Fibroblast of lung (primary cell): ENCODE measurements around the gene TBL1XR1. TPM values are rescaled to one million over a fixed set of nuclear protein-coding genes. Genes with fewer than 3 reads are reported as not detected.
"Not testable (repeated sequence)": the region's sequence is repeated elsewhere in the genome, so short reads cannot be mapped to it uniquely, and the experiment has no call there.

Experiments used
- DNase-seq, 2 donors: peaks; one replicate each; pipeline versions ENCODE4 v3.0.0 to v3.0.0-alpha.2; 2010; ENCODE audit warnings: low read depth in 2 of 2
- H2AFZ ChIP-seq: 2 replicates; pipeline ENCODE4 v1.5.1; 2012; ENCODE audit warnings: low read length, control low read depth, inconsistent platforms
- H3K27ac ChIP-seq: 2 replicates; pipeline ENCODE4 v1.5.1; 2011; ENCODE audit warnings: low read length, control low read depth; ENCODE audit not compliant: insufficient read depth
- H3K27me3 ChIP-seq: 2 replicates; pipeline ENCODE4 v1.5.1; 2011; ENCODE audit warnings: mild to moderate bottlenecking, low read length; ENCODE audit not compliant: control insufficient read depth, insufficient read depth
- H3K36me3 ChIP-seq: 2 replicates; pipeline ENCODE4 v1.5.1; 2011; ENCODE audit warnings: low read length; ENCODE audit not compliant: control insufficient read depth, insufficient read depth
- H3K4me1 ChIP-seq: 2 replicates; pipeline ENCODE4 v1.5.1; 2011; ENCODE audit warnings: low read length; ENCODE audit not compliant: control insufficient read depth, insufficient read depth; ENCODE audit errors: extremely low read depth
- H3K4me2 ChIP-seq: 2 replicates; pipeline ENCODE4 v1.5.1; 2011; ENCODE audit warnings: low read length, control low read depth; ENCODE audit not compliant: insufficient read depth; ENCODE audit errors: extremely low read depth
- H3K4me3 ChIP-seq, 4 experiments: fragments of 200-600 bp in 1 of 4; sonication (generic) in 1 of 4; replicated peaks in 1 of 4; 2 replicates each; pipeline ENCODE4 v1.5.1; 2011 to 2016; ENCODE audit warnings: low read length in 4 of 4, low read depth in 3 of 4, mild to moderate bottlenecking in 3 of 4, control low read depth in 2 of 4, inconsistent platforms in 1 of 4, mixed read lengths in 1 of 4; ENCODE audit not compliant: insufficient read depth in 1 of 4; ENCODE audit errors: control extremely low read depth in 1 of 4
- H3K79me2 ChIP-seq: 2 replicates; pipeline ENCODE4 v1.5.1; 2012; ENCODE audit warnings: mild to moderate bottlenecking, low read length, inconsistent platforms; ENCODE audit not compliant: control insufficient read depth, insufficient read depth
- H3K9ac ChIP-seq: 2 replicates; pipeline ENCODE4 v1.5.1; 2011; ENCODE audit warnings: mild to moderate bottlenecking, low read length, control low read depth; ENCODE audit not compliant: insufficient read depth
- H3K9me3 ChIP-seq: 2 replicates; pipeline ENCODE4 v1.5.1; 2012; ENCODE audit warnings: low read depth, low read length; ENCODE audit not compliant: control insufficient read depth, insufficient read depth
- H4K20me1 ChIP-seq: 2 replicates; pipeline ENCODE4 v1.5.1; 2011; ENCODE audit warnings: low read length; ENCODE audit not compliant: control insufficient read depth, insufficient read depth; ENCODE audit errors: extremely low read depth
- CTCF ChIP-seq, 2 donors: IDR thresholded peaks in 1 of 2; conservative IDR thresholded peaks in 1 of 2; 1 replicate in 1 of 2; 2 replicates in 1 of 2; pipeline ENCODE4 v1.5.1; 2011 to 2012; ENCODE audit warnings: low read length in 2 of 2, control low read depth in 1 of 2, inconsistent platforms in 1 of 2, low read depth in 1 of 2, mild to moderate bottlenecking in 1 of 2
- EZH2 ChIP-seq: IDR thresholded peaks from 2 replicates; pipeline ENCODE4 v1.5.1; 2012; ENCODE audit warnings: low read length, control low read depth, mild to moderate bottlenecking; ENCODE audit errors: missing control alignments
- polyA plus RNA-seq, 2 donors: library from polyadenylated mRNA; depleted of rRNA in 1 of 2; stranded (reverse) in 1 of 2; unstranded in 1 of 2; fragments of >200 nt; gene quantifications; 2 replicates each; pipeline ENCODE4 v1.2.1, GENCODE V29; 2011 to 2012; ENCODE audit warnings: missing spikeins in 1 of 2
- total RNA-seq: library from RNA; depleted of rRNA; stranded (reverse); fragments of >200 nt; gene quantifications from 2 replicates; pipeline ENCODE4 v1.2.1, GENCODE V29; 2014

Gene TBL1XR1
- total and polyA plus RNA-seq, 2 donors (not counting 1 experiment from before 2014, with no cell fraction given) = 115 to 369 TPM

GRCh38 chr3:177185035-177185574 is 12.2 kb downstream of the TBL1XR1 start:
- H3K79me2 ChIP-seq = peaks cover 96% of the 10 kb centered on the region
- no peaks in the 10 kb centered on the region for H3K9me3 ChIP-seq
- H3K36me3 ChIP-seq = no peaks in the 10 kb centered on the region
- H3K27me3 ChIP-seq = no peaks in the 10 kb centered on the region
- no peak overlapping the region for H2AFZ ChIP-seq
- H3K4me1 ChIP-seq = no peaks in the 10 kb centered on the region
- H3K4me2 ChIP-seq = peak overlapping the region; percentile 8
- TF ChIP-seq EZH2 = no peak
- no peak for TF ChIP-seq CTCF (conservative IDR thresholded peaks at IDR 0.05 in 1 of 2, IDR thresholded peaks at IDR 0.05 in 1 of 2; ENCODE audit: low read depth in 1 of 2, low read length in 2 of 2)
- DNase-seq = no peak
- H3K4me3 ChIP-seq = no peak overlapping the region
- no peak overlapping the region for H3K27ac ChIP-seq
- H4K20me1 ChIP-seq = no peaks in the 10 kb centered on the region
- no peak overlapping the region for H3K9ac ChIP-seq

GRCh38 chr3:177184602-177185001 is 12.7 kb downstream of the TBL1XR1 start:
- DNase-seq = peak in 1 of 2 donors; percentile 67
- H3K36me3 ChIP-seq, H3K9ac ChIP-seq, H3K4me3 ChIP-seq, H3K27ac ChIP-seq, H3K27me3 ChIP-seq, H3K9me3 ChIP-seq, H3K4me1 ChIP-seq, H4K20me1 ChIP-seq, H3K4me2 ChIP-seq, H2AFZ ChIP-seq: not testable (repeated sequence)
- peaks cover 96% of the 10 kb centered on the region for H3K79me2 ChIP-seq

GRCh38 chr3:177182352-177182751 is 14.9 kb downstream of the TBL1XR1 start:
- Histone ChIP-seq H3K79me2 (peaks cover 98% of the 10 kb centered on the region), H3K27me3 (no peaks in the 10 kb centered on the region)
- DNase-seq = no peak

More at GRCh38 chr3:177182352-177182751, 14.9 kb downstream of the TBL1XR1 start:
- Histone ChIP-seq H3K27ac (no peak overlapping the region), H3K9ac (no peak overlapping the region), H3K9me3 (no peaks in the 10 kb centered on the region), H2AFZ (no peak overlapping the region), H3K4me2 (no peak overlapping the region), H4K20me1 (no peaks in the 10 kb centered on the region), H3K4me3 (no peak overlapping the region), H3K36me3 (no peaks in the 10 kb centered on the region), H3K4me1 (no peaks in the 10 kb centered on the region)
- no peak for TF ChIP-seq CTCF (conservative IDR thresholded peaks at IDR 0.05 in 1 of 2, IDR thresholded peaks at IDR 0.05 in 1 of 2; ENCODE audit: low read depth in 1 of 2, low read length in 2 of 2)
- TF ChIP-seq EZH2 = no peak
